GM19240 (cell line): ENCODE results near the gene VWA3A.
A peak's percentile ranks its signal among the peaks of the same experiment; 100 is the strongest.
"Not testable (repeated sequence)": the region's sequence is repeated elsewhere in the genome, so short reads cannot be mapped to it uniquely, and the experiment has no call there.

ENCODE experiments used
- DNase-seq: peaks from one replicate; pipeline ENCODE4 v3.0.0; 2011; ENCODE audit warnings: low spot score; ENCODE audit not compliant: insufficient read length

VWA3A gene

DNA sequence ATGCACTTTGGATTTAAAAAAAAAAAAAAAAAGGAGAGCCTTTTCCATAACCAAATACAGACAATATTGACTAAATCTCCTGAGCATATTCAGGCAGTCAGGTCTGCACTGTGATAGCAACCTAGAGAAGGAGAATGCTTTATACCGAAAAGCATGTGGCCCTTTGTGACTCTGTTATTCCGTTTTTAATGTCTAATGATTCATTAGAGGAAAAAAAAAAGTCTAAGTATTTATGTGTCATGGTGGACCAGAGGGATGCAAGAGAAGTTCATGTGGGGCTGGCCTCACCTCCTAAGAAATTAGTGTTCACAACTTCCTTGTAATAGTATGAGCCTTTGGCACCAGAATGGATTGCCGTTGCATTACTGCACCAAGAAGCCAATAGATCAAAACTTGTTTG lies 11.3 kb upstream of the VWA3A start:
- no peak for DNase-seq

DNA sequence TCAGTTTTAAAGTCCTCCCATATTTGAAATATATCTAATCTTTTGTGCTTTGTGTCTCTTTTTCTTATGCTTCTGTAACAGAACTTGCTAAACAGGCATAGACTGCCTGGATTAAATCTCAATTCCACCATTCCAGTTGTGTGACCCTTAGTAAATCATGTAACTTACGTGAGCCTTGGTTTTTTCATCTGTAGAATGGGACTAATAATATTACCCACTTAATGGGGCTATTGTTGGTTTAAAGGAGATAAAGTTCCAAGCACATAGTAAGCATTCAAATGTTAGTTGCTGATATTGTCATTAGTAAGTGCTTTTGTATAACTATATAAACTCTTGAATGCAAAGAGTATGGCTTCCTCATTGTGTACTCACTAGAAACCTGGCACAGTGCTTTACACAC lies 5.9 kb upstream of the VWA3A start:
- no peak for DNase-seq

DNA sequence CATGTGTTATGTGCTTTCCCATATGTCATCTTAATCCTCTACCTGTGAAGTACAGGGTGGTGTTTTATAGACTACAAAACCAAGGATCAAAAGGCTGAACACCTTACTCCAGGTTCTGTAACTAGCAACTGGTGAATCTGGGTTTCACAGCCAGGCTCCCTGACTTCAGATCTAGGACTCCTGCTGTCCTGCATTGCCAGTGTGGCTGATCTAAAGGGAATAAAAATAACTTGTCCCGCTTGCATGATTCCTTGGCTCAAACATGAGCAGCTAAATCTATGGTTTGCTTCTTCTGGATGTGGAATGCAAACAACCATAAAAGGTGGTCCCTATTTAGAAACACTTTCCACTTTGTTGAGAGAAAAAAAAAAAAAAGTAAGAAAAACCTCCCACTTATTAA lies 3.7 kb upstream of the VWA3A start:
- no peak for DNase-seq

DNA sequence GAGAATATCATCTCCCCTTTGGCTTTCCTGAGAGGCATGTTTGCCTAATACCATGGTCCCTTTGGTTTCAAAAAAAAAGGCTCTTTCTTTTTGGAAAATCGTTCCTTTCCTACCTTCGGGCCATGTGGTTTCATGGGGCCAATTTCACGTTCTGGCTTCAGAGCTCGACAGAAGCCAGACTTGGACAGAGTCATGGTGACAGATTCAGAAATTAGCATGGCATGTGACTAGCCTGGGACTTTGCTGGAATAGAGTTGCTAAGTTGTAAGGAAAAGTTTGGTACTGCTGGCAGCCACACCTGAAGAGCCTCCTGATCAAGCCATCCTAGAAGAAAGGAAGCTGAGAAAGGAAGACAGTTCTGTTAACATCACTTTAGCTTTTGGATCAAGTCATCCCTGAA lies 2.4 kb upstream of the VWA3A start:
- no peak for DNase-seq

DNA sequence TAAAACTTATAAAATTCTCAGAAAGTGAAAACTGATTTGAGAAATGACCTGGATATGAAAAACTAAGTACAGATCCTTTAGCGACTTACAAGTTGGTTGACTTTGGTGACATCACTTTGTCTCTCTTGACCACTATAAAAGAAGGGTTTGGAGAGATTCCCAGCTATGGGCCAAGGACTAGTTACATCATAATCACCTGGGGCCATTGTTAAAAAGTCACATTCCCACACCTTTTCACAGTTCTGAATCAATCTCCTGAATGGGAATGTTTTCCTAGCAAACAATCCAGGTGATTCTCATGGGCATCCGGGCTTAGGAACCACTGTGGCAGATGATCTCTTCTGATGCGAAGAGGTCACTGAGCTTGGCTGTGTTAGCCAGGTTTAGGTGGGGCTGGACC lies 620 bp upstream of the VWA3A start:
- no peak for DNase-seq

DNA sequence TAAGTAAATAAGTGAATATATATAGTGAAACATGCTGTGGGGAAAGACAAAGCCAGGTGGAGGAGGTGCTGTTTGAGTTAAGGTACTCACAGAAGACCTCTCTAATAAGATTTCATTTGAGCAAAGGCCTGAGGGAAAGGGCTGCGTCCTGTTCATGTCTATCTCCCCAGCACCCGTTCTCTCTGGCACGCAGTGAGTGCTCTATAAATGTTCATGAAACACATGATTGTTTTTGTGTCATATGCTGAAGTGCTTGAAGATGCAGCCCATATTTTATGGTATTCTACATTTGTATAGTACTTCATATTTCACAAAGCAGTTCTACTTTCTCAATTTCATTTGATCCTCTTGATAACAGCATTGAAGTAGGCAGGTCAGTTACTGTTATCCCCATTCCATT lies 990 bp downstream of the VWA3A start:
- DNase-seq = no peak

DNA sequence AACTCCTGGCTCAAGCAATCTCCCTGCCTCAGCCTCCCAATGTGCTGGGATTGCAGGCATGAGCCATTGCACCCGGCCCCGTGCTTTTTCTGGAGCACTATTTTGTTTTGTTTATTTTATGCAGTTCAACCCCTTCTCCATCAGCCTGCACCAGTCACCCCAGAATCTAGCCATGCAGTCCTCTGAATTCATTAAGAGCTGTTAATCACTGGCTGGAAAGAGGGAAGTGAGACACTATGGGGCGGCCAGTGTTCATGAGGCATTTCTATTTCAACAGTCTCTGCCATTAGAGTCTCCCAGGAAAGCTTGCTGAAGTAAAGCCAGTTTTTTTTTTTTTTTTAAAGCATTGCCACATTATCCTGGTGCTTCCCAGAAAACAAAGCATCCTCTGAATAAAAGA lies 1.7 kb downstream of the VWA3A start:
- no peak for DNase-seq

DNA sequence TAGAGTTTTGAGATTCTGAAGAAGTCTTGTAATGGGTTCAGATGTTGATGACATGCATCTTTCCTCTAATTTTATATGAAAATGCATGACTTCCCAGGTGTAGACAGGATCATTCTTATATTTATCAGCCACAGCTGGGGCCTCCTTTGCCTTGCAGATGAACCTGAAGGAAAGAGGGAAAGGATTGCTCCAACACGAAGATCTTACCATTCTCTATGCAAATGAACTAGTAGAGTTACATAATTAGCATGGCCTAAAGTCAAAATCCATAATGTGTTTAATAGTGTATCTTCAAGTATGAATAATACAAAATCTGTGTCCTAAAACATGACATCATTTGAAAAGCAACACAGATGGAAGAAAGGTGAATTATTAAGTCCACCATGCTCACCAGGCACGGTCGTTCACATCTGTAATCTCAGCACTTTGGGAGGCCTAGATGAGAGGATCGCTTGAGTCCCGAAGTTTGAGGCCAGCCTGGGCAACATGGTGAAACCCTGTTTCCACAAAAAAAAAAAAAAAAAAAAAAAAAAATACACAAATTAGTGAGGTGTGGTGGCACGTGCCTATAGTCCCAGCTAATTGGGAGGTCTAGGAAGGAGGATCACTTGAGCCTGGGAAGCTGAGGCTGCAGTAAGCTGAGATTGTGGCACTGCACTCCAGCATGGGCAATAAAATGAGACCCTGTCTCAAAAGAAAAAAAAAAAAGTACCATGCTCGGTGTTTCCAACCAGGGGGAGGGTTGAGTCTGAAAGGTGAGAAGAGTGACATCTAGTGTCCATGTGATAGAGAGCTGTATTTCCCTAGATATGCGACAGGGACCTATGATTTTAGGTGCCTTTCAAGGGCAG lies 6.3 kb downstream of the VWA3A start:
- peak; percentile 42 for DNase-seq

DNA sequence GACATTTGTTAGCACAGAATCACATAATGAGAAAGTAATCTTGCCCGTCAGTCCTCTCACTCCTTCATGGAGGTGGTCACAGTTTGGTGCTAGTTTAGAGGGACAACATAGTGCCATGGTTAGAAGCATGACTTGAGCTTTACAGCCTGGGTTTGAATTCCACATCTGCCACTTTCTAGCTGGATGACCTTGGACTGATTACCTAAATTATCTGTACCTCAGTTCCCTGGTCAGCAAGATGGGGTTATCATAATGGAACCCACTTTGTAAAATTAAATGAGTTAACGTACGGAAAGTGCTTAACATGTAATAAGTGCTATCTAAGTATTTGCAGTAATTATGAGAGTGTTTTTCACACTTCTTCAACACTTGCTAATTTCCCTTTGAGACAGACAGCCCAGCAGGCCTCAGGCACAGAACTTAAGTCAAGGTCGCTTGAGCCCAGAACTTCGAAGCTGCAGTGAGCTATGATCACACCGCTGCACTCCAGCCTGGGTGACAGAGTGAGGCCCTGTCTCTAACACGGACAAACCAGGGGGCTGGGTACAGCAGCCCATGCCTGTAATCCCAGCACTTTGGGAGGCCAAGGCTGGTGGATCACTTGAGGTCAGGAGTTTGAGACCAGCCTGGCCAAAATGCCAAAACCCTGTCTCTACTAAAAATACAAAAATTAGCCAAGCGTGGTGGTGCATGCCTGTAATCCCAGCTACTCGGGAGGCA lies 7.1 kb downstream of the VWA3A start:
- no peak for DNase-seq

DNA sequence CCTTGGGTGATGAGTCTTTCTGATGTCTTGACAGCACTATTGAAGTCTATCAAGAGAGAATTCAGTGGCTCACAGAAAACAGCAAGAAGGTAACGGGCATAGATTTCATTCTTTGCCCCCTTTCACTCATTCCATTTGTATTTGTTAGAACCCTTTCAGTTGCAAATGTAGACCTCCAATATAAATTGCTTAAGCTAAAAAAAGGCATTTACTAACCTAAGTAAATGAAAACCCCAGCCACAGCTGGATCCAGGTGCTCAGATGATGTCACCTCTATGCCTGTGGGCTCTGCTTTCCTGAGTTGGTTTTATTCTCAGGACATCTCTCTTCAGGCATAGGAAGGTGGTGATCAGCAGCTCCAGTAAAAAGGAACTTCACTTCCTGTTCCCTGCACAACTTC lies 11.1 kb downstream of the VWA3A start:
- DNase-seq = no peak

DNA sequence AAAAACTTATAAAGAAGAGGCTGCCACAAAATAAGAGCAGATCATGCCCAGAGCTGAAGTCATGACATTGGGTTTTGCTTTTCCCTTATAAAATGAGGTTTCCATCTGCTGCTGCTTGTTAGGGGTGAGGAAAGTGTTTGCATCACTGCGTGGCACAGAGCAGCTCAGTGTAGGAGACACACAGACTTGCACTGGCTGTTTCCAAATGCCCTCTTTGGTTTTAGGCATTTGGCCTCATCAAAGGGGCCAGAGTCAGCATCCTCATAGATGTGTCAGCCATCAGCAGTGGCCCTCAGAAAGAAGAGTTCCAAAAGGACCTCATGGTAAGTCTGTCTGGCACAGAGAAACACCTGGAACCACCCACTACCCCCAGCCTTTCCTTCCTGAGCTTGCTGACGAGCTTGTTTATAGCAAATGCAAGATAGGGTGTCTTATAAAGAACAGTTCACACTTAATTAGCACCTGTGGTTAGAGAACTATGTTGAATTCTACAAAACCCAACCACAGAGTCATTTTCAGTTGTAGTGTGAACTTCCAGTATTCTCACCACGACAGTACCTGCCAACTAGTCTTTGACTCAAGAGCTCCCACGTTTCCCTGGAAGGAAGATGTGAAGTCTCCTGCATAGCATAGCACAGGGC lies 17.0 kb downstream of the VWA3A start:
- DNase-seq = no peak

DNA sequence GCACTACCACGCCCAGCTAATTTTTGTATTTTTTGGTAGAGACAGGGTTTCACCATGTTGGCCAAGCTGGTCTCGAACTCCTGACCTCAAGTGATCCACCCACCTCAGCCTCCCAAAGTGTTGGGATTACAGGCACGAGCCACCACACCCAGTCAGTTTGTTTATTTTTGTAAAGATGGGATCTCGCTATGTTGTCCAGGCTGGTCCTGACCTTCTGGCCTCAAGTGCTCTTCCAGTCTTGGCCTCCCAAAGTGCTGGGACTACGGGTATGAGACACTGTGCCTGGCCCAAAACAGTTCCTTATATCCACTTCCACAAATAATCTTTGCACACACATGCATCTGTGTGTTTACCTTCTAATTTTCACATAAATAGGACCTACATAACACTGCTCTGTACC lies 19.3 kb downstream of the VWA3A start:
- DNase-seq = not testable (repeated sequence)

DNA sequence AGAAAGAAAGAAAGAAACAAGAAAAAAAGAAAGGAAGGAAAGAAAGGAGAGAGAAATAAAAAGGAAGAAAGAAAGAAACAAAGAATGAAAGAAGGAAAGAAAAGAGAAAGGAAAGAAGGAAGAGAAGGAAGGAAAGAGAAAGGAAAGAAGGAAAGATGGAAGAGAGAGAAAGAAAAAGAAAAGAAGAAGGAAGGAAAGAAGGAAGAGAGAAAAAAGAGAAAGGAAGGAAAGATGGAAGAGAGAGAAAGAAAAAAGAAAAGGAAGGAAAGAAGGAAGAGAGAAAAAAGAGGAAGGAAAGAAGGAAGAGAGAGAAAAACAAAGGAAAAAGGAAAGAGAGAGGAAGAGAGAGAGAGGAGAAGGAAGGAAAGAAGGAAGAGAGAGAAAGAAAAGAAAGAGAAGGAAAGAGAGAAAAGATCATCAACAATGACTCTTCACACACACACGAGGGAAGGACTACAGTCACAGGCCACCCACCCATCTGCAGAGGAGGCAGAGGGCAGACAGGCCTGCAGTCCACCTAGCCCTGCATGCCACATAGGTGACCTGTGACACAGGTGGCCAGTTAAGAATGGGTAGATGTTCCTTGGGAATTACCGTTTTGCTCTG lies 23.9 kb downstream of the VWA3A start:
- no peak for DNase-seq

DNA sequence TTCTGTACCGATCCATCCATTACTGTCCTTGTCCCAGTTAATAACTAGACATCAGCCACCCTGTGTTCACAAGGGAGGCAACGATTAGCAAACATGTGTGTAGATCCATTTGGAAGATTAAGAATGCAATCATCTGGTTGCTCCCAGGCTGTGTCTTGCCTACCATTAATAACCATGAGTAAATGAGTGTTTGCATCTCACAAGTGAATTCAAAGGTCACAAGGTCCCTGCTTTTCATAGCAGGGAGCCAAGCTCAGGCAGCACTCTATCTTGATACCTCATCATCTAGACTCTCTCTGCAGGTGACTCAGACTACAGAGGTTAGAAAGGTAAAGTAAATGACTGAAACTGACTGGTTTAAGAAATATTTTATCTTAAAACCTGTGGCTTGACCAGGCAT lies 25.3 kb downstream of the VWA3A start:
- DNase-seq = no peak

DNA sequence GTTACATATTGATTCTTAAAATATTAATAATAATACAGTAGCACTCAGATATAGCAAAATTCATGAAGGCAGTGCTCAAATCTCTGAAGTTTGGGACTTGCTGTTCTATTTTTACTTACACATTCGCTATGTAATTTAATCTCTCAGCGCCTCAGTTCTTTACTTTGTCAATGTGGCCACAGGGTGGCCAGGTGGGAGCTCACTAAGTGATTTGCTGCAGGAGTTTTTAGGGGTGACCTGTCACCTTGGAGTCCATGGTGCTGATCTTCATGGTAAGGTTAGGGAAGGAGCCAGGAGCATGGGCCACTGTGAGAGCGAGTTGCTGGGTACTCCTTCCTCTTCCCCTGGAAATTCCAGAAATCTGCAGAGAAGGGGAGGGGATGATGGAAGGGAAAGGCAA lies 28.1 kb downstream of the VWA3A start:
- DNase-seq = no peak

DNA sequence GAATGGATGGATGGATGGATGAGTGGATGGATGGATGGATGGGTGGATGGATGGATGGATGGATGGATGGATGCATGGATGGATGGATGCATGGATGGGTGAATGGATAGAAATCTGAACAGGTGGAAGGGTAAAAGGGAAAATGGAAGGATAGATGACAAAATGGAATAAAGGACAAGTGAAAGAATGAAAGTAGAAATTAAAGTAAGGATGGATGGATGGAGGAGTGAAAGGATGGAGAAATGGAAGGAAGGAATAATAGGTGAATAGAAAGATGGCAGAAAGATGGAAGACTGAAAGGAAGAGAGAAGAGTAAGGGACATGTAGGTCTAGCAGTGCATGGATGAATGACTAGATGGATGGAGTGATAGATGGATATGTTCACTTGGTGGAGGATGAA lies 29.9 kb downstream of the VWA3A start:
- no peak for DNase-seq

DNA sequence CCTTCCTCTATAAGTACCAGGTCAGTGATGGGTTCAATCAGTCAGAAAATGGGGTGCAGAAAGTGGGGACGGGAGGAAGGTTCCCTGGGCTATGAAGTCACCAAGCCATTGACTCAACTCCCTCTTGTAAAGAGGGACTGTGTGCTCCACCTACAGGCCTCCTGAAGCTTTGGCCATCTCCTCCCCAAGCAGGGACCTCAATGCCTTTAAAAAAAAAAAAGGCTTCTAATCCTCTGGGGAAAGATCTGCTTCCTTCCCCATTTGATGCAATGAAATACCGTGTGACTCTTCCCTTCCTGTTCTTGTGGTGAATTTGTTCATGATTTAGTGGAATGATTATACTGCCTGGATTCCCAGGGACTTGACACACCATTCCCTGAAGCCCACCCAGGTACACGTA lies 30.8 kb downstream of the VWA3A start:
- no peak for DNase-seq

DNA sequence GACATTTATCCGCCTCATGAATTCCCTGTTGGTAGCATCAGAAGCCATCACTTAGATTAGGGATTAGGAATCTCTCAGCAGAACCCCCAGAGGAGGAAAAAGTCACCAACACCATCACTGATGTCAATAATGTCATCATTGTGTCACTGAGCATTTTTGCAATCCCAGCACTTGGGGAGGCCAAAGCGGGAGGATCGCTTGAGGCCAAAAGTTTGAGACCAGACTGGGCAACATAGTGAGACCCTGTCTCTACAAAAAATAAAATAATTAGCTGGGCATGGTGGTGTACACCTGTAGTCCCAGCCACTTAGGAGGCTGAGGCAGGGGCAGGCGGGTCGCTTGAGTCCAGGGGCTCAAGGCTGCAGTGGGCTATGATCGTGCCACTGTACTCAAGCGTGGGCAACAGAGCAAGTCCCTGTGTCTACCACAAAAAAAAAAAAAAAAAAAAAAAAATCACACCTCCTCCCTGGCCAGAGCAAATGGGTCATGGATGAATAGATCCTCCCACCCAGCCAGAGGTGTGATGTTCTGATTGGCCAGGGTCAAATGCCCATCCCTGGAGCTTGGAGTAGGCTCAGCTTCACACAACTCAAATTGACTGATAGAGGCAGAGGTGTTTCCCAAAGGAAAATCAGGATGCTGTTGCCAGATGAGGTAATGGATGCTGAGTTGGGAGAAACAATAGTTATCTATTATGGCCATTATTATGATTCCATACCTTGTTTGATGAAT lies 31.6 kb downstream of the VWA3A start:
- DNase-seq = no peak

DNA sequence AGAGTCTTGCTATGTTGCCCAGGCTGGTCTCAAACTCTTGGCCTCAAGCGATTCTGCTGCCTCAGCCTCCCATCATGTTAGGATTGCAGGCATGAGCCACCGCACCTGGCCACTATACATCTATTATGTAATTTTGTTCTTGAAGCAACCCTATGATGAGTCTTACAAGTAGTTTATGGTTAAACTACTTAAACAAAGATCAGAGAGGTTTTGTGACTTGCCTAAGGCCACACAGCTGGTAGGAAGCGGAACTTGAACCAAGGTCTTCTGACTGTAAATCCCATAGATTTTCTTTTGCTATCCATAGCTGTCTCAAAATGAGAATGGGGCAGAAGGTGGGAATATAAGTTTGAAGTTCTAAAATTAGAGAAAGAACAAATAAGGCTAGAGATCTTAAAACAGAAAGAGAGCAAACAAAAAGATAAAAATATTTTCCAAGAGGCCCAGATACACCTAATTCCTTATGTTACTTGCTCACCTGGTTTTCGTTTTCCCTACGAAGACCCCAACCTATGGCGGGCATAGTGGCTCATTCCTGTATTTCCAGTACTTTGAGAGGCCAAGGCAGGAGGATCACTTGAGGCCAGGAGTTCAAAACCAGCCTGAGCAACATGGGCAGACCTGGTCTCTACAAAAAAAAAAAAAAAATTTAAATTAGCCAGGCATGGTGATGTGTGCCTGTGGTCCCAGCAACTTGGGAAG lies 32.4 kb downstream of the VWA3A start:
- no peak for DNase-seq

DNA sequence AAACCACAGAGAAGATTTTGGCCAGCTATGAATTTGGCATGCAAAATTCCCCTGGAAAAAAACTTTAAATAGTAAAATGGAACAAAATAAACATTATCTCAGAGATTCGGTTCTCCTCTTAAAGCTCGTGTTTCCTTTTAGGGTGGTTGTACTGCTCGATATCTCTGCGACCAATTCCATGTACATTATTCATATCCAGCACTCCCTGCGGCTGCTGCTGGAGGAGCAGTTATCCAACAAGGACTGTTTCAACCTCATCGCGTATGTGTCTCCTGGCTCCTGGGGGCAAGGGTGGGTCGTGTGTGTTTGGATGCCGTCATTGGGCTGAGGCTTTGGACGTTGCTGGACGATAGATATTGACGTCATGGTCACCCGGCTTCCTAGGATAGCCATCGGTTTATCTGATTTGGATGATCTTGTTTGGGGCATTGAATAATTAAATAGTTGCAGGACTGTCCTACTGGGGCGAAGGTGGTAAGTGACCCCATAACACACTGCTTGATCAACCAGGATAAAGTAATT lies 33.8 kb downstream of the VWA3A start:
- DNase-seq = no peak

DNA sequence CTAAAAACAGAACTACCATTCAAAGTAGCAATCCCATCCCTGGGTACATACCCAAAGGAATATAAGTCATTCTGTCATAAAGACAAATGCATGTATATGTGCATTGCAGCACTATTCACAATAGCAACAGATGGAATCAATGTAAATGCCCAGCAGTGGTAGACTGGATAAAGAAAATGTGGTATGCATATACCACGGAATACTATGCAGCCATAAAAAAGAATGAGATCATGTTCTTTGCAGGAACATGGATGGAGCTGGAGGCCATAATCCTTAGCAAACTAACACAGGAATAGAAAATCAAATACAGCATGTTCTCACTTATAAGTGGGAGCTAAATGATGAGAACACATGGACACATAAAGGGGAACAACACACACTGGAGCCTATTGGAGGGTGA lies 36.2 kb downstream of the VWA3A start:
- DNase-seq = not testable (repeated sequence)
